Mammary epithelial cell (primary cell): ENCODE data around the gene HAGHL.

Source experiments
- EZH2 ChIP-seq: IDR thresholded peaks from 2 replicates; pipeline ENCODE4 v1.6.1; 2012; ENCODE audit warnings: low read length, inconsistent platforms, borderline replicate concordance
- TF ChIP-seq, protein P1 (sequence below), 2 donors: IDR thresholded peaks in 1 of 2; conservative IDR thresholded peaks in 1 of 2; 2 replicates each; pipeline ENCODE4 v1.5.1; 2011 to 2012; ENCODE audit warnings: inconsistent platforms in 2 of 2, low read length in 2 of 2, mild to moderate bottlenecking in 2 of 2, control low read depth in 1 of 2, low read depth in 1 of 2; ENCODE audit not compliant: insufficient read depth in 1 of 2; ENCODE audit errors: extremely low read depth in 1 of 2

DNA sequence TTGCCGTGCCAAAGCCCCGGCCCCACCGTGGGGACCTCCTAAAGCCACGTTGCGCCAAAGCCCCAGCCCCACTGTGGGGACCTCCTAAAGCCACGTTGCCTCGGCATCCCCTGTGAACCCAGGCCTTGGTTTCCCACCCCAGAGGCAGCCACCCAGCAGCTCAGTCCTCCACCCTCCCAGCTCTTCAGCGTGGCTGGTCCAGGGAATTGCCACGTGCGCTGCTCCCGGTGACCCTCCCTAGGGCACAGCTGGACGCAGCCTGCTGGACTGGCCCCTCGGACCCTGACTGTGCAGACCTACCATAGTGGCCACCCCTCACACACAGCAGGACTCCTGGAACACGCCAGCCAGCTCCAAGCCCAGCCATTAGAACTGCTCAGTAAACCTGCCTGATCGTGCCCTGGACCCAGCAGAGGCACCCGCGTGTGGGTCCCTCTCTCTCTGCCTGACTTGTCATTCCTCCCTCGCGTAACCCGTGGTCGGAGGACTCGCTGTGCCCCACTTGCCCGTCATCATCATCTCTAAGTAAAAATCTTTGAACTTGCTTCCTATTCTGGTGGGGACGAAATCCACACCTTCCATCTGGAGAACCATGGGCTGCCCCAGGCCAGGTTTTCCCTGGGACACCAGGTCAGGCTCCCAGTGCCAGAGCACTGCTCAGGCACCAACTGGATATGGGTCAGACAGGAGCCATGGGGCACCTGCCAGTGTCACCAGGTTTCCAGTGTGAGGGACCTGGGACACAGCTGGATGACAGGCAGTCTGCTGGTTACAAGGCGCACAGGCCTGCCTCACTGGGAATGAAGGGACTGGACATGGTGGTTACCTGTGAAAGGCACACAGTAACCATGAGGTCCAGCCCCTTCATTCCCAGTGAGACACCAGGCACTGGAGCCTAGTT lies 8.3 kb downstream of the HAGHL start:
- TF ChIP-seq, protein P1, sequence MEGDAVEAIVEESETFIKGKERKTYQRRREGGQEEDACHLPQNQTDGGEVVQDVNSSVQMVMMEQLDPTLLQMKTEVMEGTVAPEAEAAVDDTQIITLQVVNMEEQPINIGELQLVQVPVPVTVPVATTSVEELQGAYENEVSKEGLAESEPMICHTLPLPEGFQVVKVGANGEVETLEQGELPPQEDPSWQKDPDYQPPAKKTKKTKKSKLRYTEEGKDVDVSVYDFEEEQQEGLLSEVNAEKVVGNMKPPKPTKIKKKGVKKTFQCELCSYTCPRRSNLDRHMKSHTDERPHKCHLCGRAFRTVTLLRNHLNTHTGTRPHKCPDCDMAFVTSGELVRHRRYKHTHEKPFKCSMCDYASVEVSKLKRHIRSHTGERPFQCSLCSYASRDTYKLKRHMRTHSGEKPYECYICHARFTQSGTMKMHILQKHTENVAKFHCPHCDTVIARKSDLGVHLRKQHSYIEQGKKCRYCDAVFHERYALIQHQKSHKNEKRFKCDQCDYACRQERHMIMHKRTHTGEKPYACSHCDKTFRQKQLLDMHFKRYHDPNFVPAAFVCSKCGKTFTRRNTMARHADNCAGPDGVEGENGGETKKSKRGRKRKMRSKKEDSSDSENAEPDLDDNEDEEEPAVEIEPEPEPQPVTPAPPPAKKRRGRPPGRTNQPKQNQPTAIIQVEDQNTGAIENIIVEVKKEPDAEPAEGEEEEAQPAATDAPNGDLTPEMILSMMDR (conservative IDR thresholded peaks at IDR 0.05 in 1 of 2, IDR thresholded peaks at IDR 0.05 in 1 of 2; ENCODE audit: extremely low read depth in 1 of 2, insufficient read depth in 1 of 2, low read depth in 1 of 2, low read length in 2 of 2): no peak
- TF ChIP-seq EZH2: no peak
